Karpas-422 (cell line): Measurements from ENCODE around the gene CCDC182. TPM values are rescaled to one million over a fixed set of nuclear protein-coding genes. Genes with fewer than 3 reads are reported as not detected.

Source experiments
- DNase-seq: peaks from one replicate; pipeline ENCODE4 v3.0.0-alpha.2; 2015
- H2AFZ ChIP-seq: fragments of 200-600 bp; sonication (generic); 2 replicates; pipeline ENCODE4 v1.6.1; 2014; ENCODE audit warnings: antibody characterized with exemption, low read length, mixed read lengths
- H3K27ac ChIP-seq: fragments of 200-600 bp; sonication (generic); 2 replicates; pipeline ENCODE4 v1.5.1; 2014; ENCODE audit warnings: mild to moderate bottlenecking, low read length, moderate library complexity
- H3K27me3 ChIP-seq: fragments of 200-600 bp; sonication (generic); 2 replicates; pipeline ENCODE4 v1.6.1; 2014; ENCODE audit warnings: low read length, mixed read lengths
- H3K36me3 ChIP-seq: fragments of 200-600 bp; sonication (generic); 2 replicates; pipeline ENCODE4 v1.6.1; 2014; ENCODE audit warnings: low read length, mixed read lengths; ENCODE audit not compliant: insufficient read depth
- H3K4me1 ChIP-seq: fragments of 200-600 bp; sonication (generic); 2 replicates; pipeline ENCODE4 v1.6.1; 2014; ENCODE audit warnings: mild to moderate bottlenecking, low read length, mixed read lengths
- H3K4me2 ChIP-seq: fragments of 200-600 bp; sonication (generic); 2 replicates; pipeline ENCODE4 v1.6.1; 2014; ENCODE audit warnings: low read length, low read depth, mild to moderate bottlenecking; ENCODE audit not compliant: poor library complexity, severe bottlenecking
- H3K4me3 ChIP-seq: fragments of 200-600 bp; sonication (generic); 2 replicates; pipeline ENCODE4 v1.5.1; 2014; ENCODE audit warnings: mild to moderate bottlenecking, antibody characterized with exemption, low read length, mixed read lengths
- H3K79me2 ChIP-seq: fragments of 200-600 bp; sonication (generic); 2 replicates; pipeline ENCODE4 v1.6.1; 2014; ENCODE audit warnings: mild to moderate bottlenecking, low read length, mixed read lengths
- H3K9ac ChIP-seq: fragments of 200-600 bp; sonication (generic); 2 replicates; pipeline ENCODE4 v1.6.0; 2014; ENCODE audit warnings: low read length
- H3K9me2 ChIP-seq: fragments of 200-600 bp; sonication (generic), shearing (Covaris generic); replicated peaks from 2 replicates; pipeline ENCODE4 v1.6.0; 2014; ENCODE audit warnings: mild to moderate bottlenecking, low read length, moderate library complexity; ENCODE audit not compliant: insufficient read depth
- H3K9me3 ChIP-seq: fragments of 300-700, 200-600 bp; sonication (generic); 2 replicates; pipeline ENCODE4 v1.6.1; 2014; ENCODE audit warnings: low read length, mixed read lengths
- H4K20me1 ChIP-seq: fragments of 200-600 bp; sonication (generic); 2 replicates; pipeline ENCODE4 v1.6.1; 2014; ENCODE audit warnings: mild to moderate bottlenecking, antibody characterized with exemption, low read length, low read depth; ENCODE audit not compliant: insufficient read depth
- total RNA-seq: library from RNA; depleted of rRNA; stranded (reverse); fragments of >200 nt; shearing (Covaris generic); gene quantifications from 2 replicates; pipeline ENCODE4 v1.2.3, GENCODE V29; 2014; ENCODE audit warnings: low replicate concordance

CCDC182 gene
- total RNA-seq, 1 experiment from 2014 or later = not detected

- H4K20me1 ChIP-seq = no peaks in the 10 kb centered on the region
- H3K9me2 ChIP-seq = no peaks in the 10 kb centered on the region
Measured at GRCh38 chr17:57721967-57722703, 23.0 kb downstream of the CCDC182 start.

GRCh38 chr17:57720386-57721035 lies 24.6 kb downstream of the CCDC182 start:
- Histone ChIP-seq H3K9ac (no peak overlapping the region), H3K4me3 (no peak overlapping the region), H3K79me2 (no peaks in the 10 kb centered on the region), H3K4me2 (no peak overlapping the region), H3K27me3 (no peaks in the 10 kb centered on the region), H3K4me1 (peaks cover 16% of the 10 kb centered on the region), H3K9me2 (no peaks in the 10 kb centered on the region), H2AFZ (no peak overlapping the region), H3K27ac (no peak overlapping the region), H3K9me3 (no peaks in the 10 kb centered on the region), H4K20me1 (no peaks in the 10 kb centered on the region), H3K36me3 (no peaks in the 10 kb centered on the region)
- no peak for DNase-seq

More at GRCh38 chr17:57721967-57722703, 23.0 kb downstream of the CCDC182 start:
- Histone ChIP-seq H3K4me2 (no peak overlapping the region), H3K9me3 (no peaks in the 10 kb centered on the region), H3K36me3 (no peaks in the 10 kb centered on the region), H3K4me1 (peaks cover 16% of the 10 kb centered on the region), H3K9ac (no peak overlapping the region), H3K79me2 (no peaks in the 10 kb centered on the region), H3K27ac (no peak overlapping the region), H3K27me3 (no peaks in the 10 kb centered on the region), H3K4me3 (no peak overlapping the region), H2AFZ (no peak overlapping the region)
- DNase-seq = no peak

GRCh38 chr17:57718878-57719277 lies 26.2 kb downstream of the CCDC182 start:
- no peaks in the 10 kb centered on the region for H3K36me3 ChIP-seq
- H3K9me3 ChIP-seq = no peaks in the 10 kb centered on the region
- no peaks in the 10 kb centered on the region for H3K79me2 ChIP-seq
- H3K4me1 ChIP-seq = peaks cover 10% of the 10 kb centered on the region
- H3K9ac ChIP-seq = no peak overlapping the region
- H3K4me2 ChIP-seq = no peak overlapping the region
- no peak overlapping the region for H2AFZ ChIP-seq
- H3K27ac ChIP-seq = no peak overlapping the region
- H4K20me1 ChIP-seq = no peaks in the 10 kb centered on the region
- H3K9me2 ChIP-seq = no peaks in the 10 kb centered on the region
- H3K27me3 ChIP-seq = no peaks in the 10 kb centered on the region
- H3K4me3 ChIP-seq = no peak overlapping the region
- no peak for DNase-seq

GRCh38 chr17:57715981-57716380 lies 29.1 kb downstream of the CCDC182 start:
- Histone ChIP-seq H3K79me2 (no peaks in the 10 kb centered on the region), H3K27ac (no peak overlapping the region), H3K27me3 (no peaks in the 10 kb centered on the region), H3K4me2 (no peak overlapping the region), H4K20me1 (no peaks in the 10 kb centered on the region), H3K9me3 (no peaks in the 10 kb centered on the region), H3K36me3 (no peaks in the 10 kb centered on the region), H3K4me3 (no peak overlapping the region), H3K9ac (no peak overlapping the region), H3K9me2 (no peaks in the 10 kb centered on the region), H2AFZ (no peak overlapping the region), H3K4me1 (no peaks in the 10 kb centered on the region)
- no peak for DNase-seq

GRCh38 chr17:57714665-57715180 lies 30.4 kb downstream of the CCDC182 start:
- no peak for DNase-seq
- Histone ChIP-seq H3K27ac (no peak overlapping the region), H3K9me3 (no peaks in the 10 kb centered on the region; the same call in 1 of the 2 replicates), H3K9me2 (no peaks in the 10 kb centered on the region), H3K9ac (no peak overlapping the region), H3K79me2 (no peaks in the 10 kb centered on the region), H3K36me3 (no peaks in the 10 kb centered on the region), H3K4me3 (no peak overlapping the region), H3K27me3 (no peaks in the 10 kb centered on the region), H2AFZ (no peak overlapping the region), H3K4me1 (no peaks in the 10 kb centered on the region), H4K20me1 (no peaks in the 10 kb centered on the region), H3K4me2 (no peak overlapping the region)

- Histone ChIP-seq H3K4me2 (no peak overlapping the region), H3K4me3 (no peak overlapping the region), H2AFZ (no peak overlapping the region), H3K9me3 (no peaks in the 10 kb centered on the region; the same call in 1 of the 2 replicates), H3K27me3 (no peaks in the 10 kb centered on the region), H3K9ac (no peak overlapping the region), H3K79me2 (no peaks in the 10 kb centered on the region), H3K9me2 (no peaks in the 10 kb centered on the region), H3K36me3 (no peaks in the 10 kb centered on the region), H3K27ac (no peak overlapping the region), H4K20me1 (no peaks in the 10 kb centered on the region), H3K4me1 (no peaks in the 10 kb centered on the region)
- no peak for DNase-seq
Measured at GRCh38 chr17:57713140-57713539, 32.0 kb downstream of the CCDC182 start.

- Histone ChIP-seq H4K20me1 (no peaks in the 10 kb centered on the region), H3K9me2 (no peaks in the 10 kb centered on the region), H2AFZ (no peak overlapping the region), H3K4me1 (no peaks in the 10 kb centered on the region), H3K4me2 (no peak overlapping the region), H3K79me2 (no peaks in the 10 kb centered on the region), H3K9ac (no peak overlapping the region), H3K9me3 (no peaks in the 10 kb centered on the region; the same call in 1 of the 2 replicates), H3K27ac (no peak overlapping the region), H3K27me3 (no peaks in the 10 kb centered on the region), H3K4me3 (no peak overlapping the region), H3K36me3 (no peaks in the 10 kb centered on the region)
- DNase-seq = no peak
Measured at GRCh38 chr17:57708410-57708809, 36.7 kb downstream of the CCDC182 start.

- H3K79me2 ChIP-seq = no peaks in the 10 kb centered on the region
- H3K4me2 ChIP-seq = no peak overlapping the region
- no peak overlapping the region for H3K4me3 ChIP-seq
- no peak overlapping the region for H3K27ac ChIP-seq
- H3K27me3 ChIP-seq = no peaks in the 10 kb centered on the region
- H3K9me2 ChIP-seq = no peaks in the 10 kb centered on the region
- no peak overlapping the region for H2AFZ ChIP-seq
- no peaks in the 10 kb centered on the region; the same call in 1 of the 2 replicates for H3K9me3 ChIP-seq
- DNase-seq = no peak
- no peaks in the 10 kb centered on the region for H4K20me1 ChIP-seq
- no peak overlapping the region for H3K9ac ChIP-seq
- H3K4me1 ChIP-seq = no peaks in the 10 kb centered on the region
- no peaks in the 10 kb centered on the region for H3K36me3 ChIP-seq
Measured at GRCh38 chr17:57707892-57708291, 37.2 kb downstream of the CCDC182 start.
